GM18502 (cell line): ENCODE data around the gene MAGEA9B.
"Not testable (repeated sequence)": the region's sequence is repeated elsewhere in the genome, so short reads cannot be mapped to it uniquely, and the experiment has no call there.

ENCODE experiments used
- ATAC-seq: cut with Tn5 transposase; IDR thresholded peaks from one replicate; pipeline ENCODE4 v1.9.1; 2021; ENCODE audit warnings: mild to moderate bottlenecking; ENCODE audit not compliant: unreplicated experiment, poor library complexity

Gene MAGEA9B

GRCh38 chrX:149539283-149540130 is 47.8 kb downstream of the MAGEA9B start:
- ATAC-seq: peak; percentile 52

- not testable (repeated sequence) for ATAC-seq
These were observed 49.8 kb downstream of the MAGEA9B start for GRCh38 chrX:149537474-149537873.

DNA sequence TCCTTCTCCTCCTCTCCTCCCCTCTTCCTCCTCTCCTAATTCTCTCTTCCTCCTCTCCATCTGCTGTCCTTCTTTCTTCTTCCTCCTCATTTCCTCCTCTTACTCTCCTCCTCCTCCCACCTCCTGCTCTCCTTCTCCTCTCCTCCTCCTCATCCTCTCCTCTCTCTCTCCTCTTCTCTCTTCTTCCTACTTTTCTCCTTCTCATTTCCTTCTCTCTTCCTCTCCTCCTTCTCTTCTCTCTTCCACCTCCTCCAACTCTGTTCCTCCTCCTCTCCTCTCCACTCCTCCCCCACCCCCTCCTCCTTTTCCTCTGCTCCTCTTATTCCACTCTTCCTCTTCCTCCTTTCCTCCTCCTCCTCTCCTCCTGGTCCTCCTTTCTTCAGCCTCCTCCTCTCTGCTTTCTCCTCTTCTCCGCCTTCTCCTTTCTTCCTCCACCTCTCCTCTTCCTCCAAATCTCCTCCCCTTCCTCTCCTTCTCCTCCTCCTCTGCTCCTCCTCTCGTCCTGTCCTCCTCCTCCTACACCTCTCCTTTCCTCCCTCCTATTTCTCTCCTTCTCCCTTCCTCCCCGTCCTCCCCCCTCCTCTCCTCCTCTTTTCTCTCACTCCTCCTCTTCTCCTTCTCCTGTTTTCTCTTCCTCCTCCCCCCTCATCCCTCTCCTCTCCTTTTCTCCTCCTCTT is 52.2 kb downstream of the MAGEA9B start:
- ATAC-seq: not testable (repeated sequence)

- not testable (repeated sequence) for ATAC-seq
These were observed 53.3 kb downstream of the MAGEA9B start for GRCh38 chrX:149533999-149534398.

- not testable (repeated sequence) for ATAC-seq
These were observed 54.4 kb downstream of the MAGEA9B start for GRCh38 chrX:149532868-149533267.
